ENCODE results near the gene RDH12.

GRCh38 chr14:67703997-67704396 lies 2.3 kb downstream of the RDH12 start:
- TF ChIP-seq CTCF (IDR thresholded peaks at IDR 0.05) (no peak), POLR2A (IDR thresholded peaks at IDR 0.05) (no peak)

Data from breast epithelium (tissue), 3 donors.